ENCODE measurements around the gene FANCI.

- TF ChIP-seq, protein P1, sequence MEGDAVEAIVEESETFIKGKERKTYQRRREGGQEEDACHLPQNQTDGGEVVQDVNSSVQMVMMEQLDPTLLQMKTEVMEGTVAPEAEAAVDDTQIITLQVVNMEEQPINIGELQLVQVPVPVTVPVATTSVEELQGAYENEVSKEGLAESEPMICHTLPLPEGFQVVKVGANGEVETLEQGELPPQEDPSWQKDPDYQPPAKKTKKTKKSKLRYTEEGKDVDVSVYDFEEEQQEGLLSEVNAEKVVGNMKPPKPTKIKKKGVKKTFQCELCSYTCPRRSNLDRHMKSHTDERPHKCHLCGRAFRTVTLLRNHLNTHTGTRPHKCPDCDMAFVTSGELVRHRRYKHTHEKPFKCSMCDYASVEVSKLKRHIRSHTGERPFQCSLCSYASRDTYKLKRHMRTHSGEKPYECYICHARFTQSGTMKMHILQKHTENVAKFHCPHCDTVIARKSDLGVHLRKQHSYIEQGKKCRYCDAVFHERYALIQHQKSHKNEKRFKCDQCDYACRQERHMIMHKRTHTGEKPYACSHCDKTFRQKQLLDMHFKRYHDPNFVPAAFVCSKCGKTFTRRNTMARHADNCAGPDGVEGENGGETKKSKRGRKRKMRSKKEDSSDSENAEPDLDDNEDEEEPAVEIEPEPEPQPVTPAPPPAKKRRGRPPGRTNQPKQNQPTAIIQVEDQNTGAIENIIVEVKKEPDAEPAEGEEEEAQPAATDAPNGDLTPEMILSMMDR (IDR thresholded peaks at IDR 0.05; ENCODE audit: low read length) = no peak
- TF ChIP-seq EZH2 (optimal IDR thresholded peaks at IDR 0.05; ENCODE audit: low read depth, low read length) = no peak
Measured at GRCh38 chr15:89326316-89326715, 82.5 kb downstream of the FANCI start.
